Measurements from ENCODE around the gene NBEA. TPM values are rescaled to one million over a fixed set of nuclear protein-coding genes. Genes with fewer than 3 reads are reported as not detected.

Gene NBEA
- total RNA-seq, 2 donors from 2014 or later: 15.2 to 15.9 TPM

DNA sequence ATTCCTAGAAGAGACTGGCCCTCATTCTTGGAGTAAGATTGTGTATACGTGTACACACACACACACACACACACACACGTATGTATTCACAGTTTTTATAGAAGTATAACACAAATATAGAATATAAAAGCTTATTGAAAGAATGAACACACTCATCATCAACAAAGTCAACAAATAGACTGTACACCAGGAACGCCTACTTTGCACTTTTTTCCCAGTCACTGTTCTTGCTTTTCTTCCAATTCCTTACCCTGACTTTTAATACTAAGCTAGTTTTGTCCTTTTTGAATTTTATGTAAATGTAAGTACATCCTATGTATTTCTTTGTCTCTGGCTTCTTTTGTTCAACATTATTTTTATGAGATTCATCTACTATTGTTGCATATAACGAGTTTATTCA lies 269.9 kb downstream of the NBEA start:
- Mint-ChIP-seq H3K36me3 (ENCODE audit: low read depth) (peaks cover 6% of the 10 kb centered on the region), H3K9me3 (no peaks in the 10 kb centered on the region), H3K4me3 (no peak overlapping the region), H3K27me3 (ENCODE audit: insufficient read depth) (no peaks in the 10 kb centered on the region), H3K27ac (no peak overlapping the region), H3K4me1 (no peaks in the 10 kb centered on the region)
- Histone ChIP-seq H3K4me1 (ENCODE audit: control insufficient read depth, insufficient read depth, low read length) (no peaks in the 10 kb centered on the region), H3K9ac (ENCODE audit: extremely low read depth, low read length, poor library complexity, severe bottlenecking) (no peak overlapping the region), H3K27ac (ENCODE audit: low read depth, low read length) (no peak overlapping the region), H3K27me3 (ENCODE audit: control insufficient read depth, insufficient read depth, low read length, poor library complexity, severe bottlenecking) (no peaks in the 10 kb centered on the region), H3K4me3 (ENCODE audit: low read length) (no peak overlapping the region), H3K9me3 (ENCODE audit: control insufficient read depth, low read length) (no peaks in the 10 kb centered on the region), H3K36me3 (ENCODE audit: control insufficient read depth, insufficient read depth, low read length) (no peaks in the 10 kb centered on the region)
- 84 to 100% methylated on average over 1 to 2 of the region's 4 CpGs for WGBS, 2 experiments (ENCODE audit: insufficient coverage in 1 of 2, insufficient read length in 1 of 2)
- TF ChIP-seq, protein P1, sequence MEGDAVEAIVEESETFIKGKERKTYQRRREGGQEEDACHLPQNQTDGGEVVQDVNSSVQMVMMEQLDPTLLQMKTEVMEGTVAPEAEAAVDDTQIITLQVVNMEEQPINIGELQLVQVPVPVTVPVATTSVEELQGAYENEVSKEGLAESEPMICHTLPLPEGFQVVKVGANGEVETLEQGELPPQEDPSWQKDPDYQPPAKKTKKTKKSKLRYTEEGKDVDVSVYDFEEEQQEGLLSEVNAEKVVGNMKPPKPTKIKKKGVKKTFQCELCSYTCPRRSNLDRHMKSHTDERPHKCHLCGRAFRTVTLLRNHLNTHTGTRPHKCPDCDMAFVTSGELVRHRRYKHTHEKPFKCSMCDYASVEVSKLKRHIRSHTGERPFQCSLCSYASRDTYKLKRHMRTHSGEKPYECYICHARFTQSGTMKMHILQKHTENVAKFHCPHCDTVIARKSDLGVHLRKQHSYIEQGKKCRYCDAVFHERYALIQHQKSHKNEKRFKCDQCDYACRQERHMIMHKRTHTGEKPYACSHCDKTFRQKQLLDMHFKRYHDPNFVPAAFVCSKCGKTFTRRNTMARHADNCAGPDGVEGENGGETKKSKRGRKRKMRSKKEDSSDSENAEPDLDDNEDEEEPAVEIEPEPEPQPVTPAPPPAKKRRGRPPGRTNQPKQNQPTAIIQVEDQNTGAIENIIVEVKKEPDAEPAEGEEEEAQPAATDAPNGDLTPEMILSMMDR (conservative IDR thresholded peaks at IDR 0.05): no peak
- no peak for DNase-seq

DNA sequence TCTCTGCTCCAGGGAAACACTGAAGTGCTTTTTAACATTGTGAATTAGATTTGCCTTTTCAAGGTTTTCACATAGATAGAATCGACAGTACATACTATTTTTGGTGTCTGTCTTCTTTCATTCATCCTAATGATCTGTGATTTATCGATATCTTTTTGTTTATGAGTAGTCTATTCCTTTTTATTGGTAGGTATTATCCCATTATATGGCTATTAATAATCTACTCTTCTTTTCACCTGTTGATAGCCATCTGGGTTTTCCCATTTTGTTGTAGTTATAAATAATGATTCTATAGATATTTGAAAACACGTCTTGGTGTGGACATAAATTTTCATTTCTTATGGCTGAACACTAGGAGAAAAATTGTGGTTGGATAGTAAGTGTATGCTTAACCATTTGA lies 271.8 kb downstream of the NBEA start:
- H3K27ac ChIP-seq (ENCODE audit: low read depth, low read length): no peak overlapping the region
- Mint-ChIP-seq H3K27me3 (ENCODE audit: insufficient read depth) (no peaks in the 10 kb centered on the region), H3K4me1 (no peaks in the 10 kb centered on the region), H3K36me3 (ENCODE audit: low read depth) (peaks cover 6% of the 10 kb centered on the region), H3K27ac (no peak overlapping the region), H3K4me3 (no peak overlapping the region), H3K9me3 (no peaks in the 10 kb centered on the region)
- no peak for DNase-seq
- H3K27me3 ChIP-seq (ENCODE audit: control insufficient read depth, insufficient read depth, low read length, poor library complexity, severe bottlenecking): no peaks in the 10 kb centered on the region
- 93 to 100% methylated on average over 1 to 2 of the region's 3 CpGs for WGBS, 2 experiments (ENCODE audit: insufficient coverage in 1 of 2, insufficient read length in 1 of 2)
- H3K4me3 ChIP-seq (ENCODE audit: low read length): no peak overlapping the region
- H3K36me3 ChIP-seq (ENCODE audit: control insufficient read depth, insufficient read depth, low read length): no peaks in the 10 kb centered on the region
- TF ChIP-seq, protein P1 (conservative IDR thresholded peaks at IDR 0.05): no peak
- H3K4me1 ChIP-seq (ENCODE audit: control insufficient read depth, insufficient read depth, low read length): no peaks in the 10 kb centered on the region
- H3K9ac ChIP-seq (ENCODE audit: extremely low read depth, low read length, poor library complexity, severe bottlenecking): no peak overlapping the region
- H3K9me3 ChIP-seq (ENCODE audit: control insufficient read depth, low read length): no peaks in the 10 kb centered on the region

DNA sequence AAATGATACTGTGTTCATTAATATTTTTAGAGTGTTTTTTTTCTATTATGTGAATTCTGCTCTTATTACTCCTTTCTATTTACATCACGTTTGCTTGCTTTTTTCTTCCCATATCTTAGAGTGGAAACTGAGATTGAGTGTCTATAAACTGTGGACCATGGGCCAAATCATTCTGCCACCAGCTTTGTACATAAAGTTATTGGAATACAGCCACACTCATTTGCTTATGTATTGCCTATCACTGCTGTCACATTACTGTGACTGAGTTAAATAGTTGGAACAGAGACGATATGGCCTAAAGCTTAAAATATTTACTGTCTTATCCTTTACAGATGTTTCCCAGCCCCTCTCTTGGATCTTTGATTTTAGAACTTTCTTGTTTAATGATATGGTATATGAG lies 274.1 kb downstream of the NBEA start:
- peaks cover 11% of the 10 kb centered on the region for H3K9me3 Mint-ChIP-seq
- 93% methylated on average over 2 of the region's 2 CpGs; no CpG with 5 or more reads in 1 of the 2 experiments for WGBS, 2 experiments (ENCODE audit: insufficient coverage in 1 of 2, insufficient read length in 1 of 2)
- H3K36me3 ChIP-seq (ENCODE audit: control insufficient read depth, insufficient read depth, low read length): no peaks in the 10 kb centered on the region
- H3K4me3 ChIP-seq (ENCODE audit: low read length): no peak overlapping the region
- peaks cover 18% of the 10 kb centered on the region for H3K36me3 Mint-ChIP-seq (ENCODE audit: low read depth)
- H3K27ac Mint-ChIP-seq: no peak overlapping the region
- no peak for DNase-seq
- no peak overlapping the region for H3K27ac ChIP-seq (ENCODE audit: low read depth, low read length)
- no peak overlapping the region for H3K9ac ChIP-seq (ENCODE audit: extremely low read depth, low read length, poor library complexity, severe bottlenecking)
- peaks cover 4% of the 10 kb centered on the region for H3K9me3 ChIP-seq (ENCODE audit: control insufficient read depth, low read length)
- TF ChIP-seq, protein P1 (conservative IDR thresholded peaks at IDR 0.05): no peak
- no peaks in the 10 kb centered on the region for H3K4me1 ChIP-seq (ENCODE audit: control insufficient read depth, insufficient read depth, low read length)
- H3K4me3 Mint-ChIP-seq: no peak overlapping the region
- no peaks in the 10 kb centered on the region for H3K27me3 Mint-ChIP-seq (ENCODE audit: insufficient read depth)
- H3K27me3 ChIP-seq (ENCODE audit: control insufficient read depth, insufficient read depth, low read length, poor library complexity, severe bottlenecking): no peaks in the 10 kb centered on the region
- H3K4me1 Mint-ChIP-seq: no peaks in the 10 kb centered on the region
